Epithelial cell of alveolus of lung (primary cell): Measurements from ENCODE around the gene ABCA13. TPM values are rescaled to one million over a fixed set of nuclear protein-coding genes. Genes with fewer than 3 reads are reported as not detected.

Experiments used
- total RNA-seq: library from RNA; depleted of rRNA; stranded (reverse); fragments of >200 nt; gene quantifications from 2 replicates; pipeline ENCODE4 v1.2.1, GENCODE V29; 2015

Gene ABCA13, protein sequence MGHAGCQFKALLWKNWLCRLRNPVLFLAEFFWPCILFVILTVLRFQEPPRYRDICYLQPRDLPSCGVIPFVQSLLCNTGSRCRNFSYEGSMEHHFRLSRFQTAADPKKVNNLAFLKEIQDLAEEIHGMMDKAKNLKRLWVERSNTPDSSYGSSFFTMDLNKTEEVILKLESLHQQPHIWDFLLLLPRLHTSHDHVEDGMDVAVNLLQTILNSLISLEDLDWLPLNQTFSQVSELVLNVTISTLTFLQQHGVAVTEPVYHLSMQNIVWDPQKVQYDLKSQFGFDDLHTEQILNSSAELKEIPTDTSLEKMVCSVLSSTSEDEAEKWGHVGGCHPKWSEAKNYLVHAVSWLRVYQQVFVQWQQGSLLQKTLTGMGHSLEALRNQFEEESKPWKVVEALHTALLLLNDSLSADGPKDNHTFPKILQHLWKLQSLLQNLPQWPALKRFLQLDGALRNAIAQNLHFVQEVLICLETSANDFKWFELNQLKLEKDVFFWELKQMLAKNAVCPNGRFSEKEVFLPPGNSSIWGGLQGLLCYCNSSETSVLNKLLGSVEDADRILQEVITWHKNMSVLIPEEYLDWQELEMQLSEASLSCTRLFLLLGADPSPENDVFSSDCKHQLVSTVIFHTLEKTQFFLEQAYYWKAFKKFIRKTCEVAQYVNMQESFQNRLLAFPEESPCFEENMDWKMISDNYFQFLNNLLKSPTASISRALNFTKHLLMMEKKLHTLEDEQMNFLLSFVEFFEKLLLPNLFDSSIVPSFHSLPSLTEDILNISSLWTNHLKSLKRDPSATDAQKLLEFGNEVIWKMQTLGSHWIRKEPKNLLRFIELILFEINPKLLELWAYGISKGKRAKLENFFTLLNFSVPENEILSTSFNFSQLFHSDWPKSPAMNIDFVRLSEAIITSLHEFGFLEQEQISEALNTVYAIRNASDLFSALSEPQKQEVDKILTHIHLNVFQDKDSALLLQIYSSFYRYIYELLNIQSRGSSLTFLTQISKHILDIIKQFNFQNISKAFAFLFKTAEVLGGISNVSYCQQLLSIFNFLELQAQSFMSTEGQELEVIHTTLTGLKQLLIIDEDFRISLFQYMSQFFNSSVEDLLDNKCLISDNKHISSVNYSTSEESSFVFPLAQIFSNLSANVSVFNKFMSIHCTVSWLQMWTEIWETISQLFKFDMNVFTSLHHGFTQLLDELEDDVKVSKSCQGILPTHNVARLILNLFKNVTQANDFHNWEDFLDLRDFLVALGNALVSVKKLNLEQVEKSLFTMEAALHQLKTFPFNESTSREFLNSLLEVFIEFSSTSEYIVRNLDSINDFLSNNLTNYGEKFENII (N-terminal part only)
- total RNA-seq = under 0.01 and 0.08 TPM in 2 replicates

DNA sequence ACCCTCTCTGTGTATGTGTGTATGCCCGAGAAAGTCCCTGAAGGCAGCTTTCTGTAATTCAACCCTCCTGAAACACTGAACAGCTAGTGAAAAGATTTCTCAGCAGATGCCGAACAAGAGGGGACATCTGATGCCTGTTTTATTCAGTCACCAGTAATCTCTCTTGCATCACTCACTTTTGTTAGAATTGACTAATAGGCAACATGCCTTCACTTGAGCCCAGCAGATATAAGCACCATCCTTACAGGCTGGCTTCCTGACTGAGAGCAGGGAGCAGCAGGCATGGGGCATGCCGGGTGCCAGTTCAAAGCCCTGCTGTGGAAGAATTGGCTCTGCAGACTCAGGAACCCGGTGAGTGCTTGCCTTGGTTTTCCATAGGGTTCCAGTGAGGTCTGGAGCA is at the start of gene ABCA13:
TSS of gene ABCA13 (plus strand) at position 257 of the 400 bp plus-strand sequence. CDS start at position 283, 26 bp downstream.

Other genes with a start within 250 kb of the ABCA13 start
- gene PKD1L1, start 223.0 kb upstream of the ABCA13 start, total RNA-seq = under 0.01 TPM in 1 of 2 replicates, not detected in the other
- gene HUS1, start 191.8 kb upstream of the ABCA13 start, total RNA-seq = 16.0 and 19.2 TPM in 2 replicates
- not detected in 2 replicates for gene SUN3, start 142.4 kb upstream of the ABCA13 start, total RNA-seq
- gene C7orf57, start 135.9 kb upstream of the ABCA13 start, total RNA-seq = under 0.01 TPM in 1 of 2 replicates, not detected in the other
- 2.6 and 38.4 TPM in 2 replicates for gene UPP1, start 82.2 kb upstream of the ABCA13 start, total RNA-seq